Measurements from ENCODE around the gene PRR36. TPM values are rescaled to one million over a fixed set of nuclear protein-coding genes. Genes with fewer than 3 reads are reported as not detected.

Gene PRR36
- 0.17 to 0.59 TPM (median 0.28 TPM) in 5 replicates for total RNA-seq (2022; extraction: Qiagen RNA extraction; ENCODE audit: low read depth)

DNA sequence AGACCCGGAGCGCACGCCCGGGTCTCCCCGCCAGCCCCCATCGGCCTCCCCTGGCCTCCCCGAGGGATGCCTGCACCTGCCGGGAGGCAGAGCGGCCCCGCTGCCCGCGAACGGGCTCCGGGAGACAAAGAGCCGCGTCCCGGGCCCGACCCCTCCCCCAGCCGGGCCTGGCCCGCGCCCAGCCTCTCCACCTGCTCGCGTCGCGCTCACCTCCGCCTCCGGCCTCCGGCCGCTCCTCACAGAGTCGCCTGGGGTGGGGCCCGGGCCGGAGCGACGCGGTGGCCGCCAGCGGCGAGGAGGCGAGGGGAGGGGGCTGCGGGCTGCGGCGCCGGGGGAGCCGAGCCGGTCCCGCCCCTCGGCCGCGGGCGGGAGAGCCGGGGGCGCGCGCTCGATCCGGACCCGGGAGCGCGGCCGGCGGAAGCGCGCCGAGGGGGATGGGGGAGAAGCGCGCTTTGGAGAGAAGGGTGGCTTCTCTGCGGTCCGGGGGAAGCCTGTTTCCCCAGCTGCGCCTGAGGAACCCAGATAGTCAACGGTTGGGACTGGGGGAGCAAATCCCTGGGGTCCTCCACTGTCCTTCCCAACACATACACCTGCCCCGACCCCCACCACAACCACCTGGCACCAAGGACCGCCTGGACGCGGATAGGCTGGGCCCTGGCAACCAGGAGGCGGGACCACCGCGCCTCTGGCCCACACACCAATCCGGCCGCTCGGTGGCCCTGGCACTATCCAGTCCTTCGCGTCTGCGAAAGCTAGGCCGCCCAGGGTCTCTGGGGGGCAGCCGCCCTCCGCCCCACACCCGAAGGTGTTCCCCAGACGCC is at the start of gene PRR36:
Gene PRR36, minus strand, starts transcription at position 315 of the 821 bp plus-strand sequence. CDS start 701 bp downstream, outside the sequence.

DNA sequence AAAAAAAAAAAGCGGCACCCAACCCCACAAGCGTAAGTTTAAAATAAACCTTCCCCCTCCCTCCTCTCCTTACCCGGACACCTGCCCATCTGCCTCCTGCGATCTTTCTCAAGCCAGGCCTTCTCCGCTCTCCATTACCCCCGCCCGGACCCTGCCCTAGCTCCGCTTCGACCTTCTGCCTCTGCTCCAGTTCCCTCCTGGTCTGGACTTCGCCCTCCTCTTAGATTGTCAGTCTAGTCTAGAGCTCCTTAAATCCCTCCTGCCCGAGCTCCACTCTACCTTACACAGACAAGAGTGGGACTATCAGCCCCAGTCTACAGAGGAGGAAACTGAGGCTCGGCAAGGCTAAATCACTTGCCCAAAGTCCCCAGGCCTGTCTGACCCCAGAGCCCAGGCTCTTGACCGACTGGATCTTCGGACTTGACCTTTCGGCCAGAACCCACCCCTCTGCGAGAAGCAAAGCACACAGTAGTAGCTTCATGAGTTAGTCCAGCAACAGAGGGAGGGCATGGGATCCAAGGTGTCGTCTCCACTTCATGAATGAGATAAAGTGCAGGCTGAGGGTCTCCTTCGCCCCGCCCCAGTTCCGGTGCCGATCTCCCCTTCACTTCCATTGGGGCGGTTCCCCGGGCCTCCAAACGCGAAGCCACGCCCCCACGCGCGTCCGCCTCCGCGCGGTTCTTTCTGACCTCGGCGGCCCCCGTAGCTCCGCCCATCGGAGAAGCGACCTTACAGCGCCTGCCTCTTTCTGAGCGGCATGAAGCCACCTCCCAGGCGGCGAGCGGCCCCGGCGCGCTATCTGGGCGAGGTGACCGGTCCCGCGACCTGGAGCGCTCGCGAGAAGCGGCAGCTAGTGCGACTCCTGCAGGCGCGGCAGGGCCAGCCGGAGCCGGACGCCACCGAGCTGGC is 45.7 kb upstream of the PRR36 start, which contains the start of gene SNAPC2:
Gene SNAPC2, plus strand, starts transcription at position 729 of the 909 bp plus-strand sequence. Its CDS starts 29 bp downstream, at position 758.

DNA sequence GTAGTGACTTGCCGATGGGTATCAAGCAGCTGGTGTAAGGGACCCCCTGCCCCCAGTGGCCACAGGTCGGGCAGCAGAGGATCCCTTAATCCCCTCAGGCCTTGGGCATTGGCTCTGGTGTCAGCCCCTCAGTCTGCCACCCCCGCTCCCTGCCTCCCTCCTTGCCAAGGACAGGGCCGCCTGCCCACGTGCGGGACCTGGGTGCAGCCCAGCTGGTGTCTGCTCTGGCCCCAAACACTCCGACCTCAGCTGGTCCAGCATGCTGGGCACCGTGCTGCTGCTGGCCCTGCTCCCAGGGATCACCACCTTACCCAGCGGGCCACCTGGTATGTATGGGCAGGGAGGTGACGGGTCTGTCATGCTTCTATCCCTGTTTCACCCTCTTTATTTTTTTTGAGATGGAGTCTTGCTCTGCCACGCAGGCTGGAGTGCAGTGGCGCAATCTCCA is 40.4 kb upstream of the PRR36 start, which contains the start of gene TGFBR3L:
Gene TGFBR3L, plus strand, starts transcription at position 233 of the 448 bp plus-strand sequence.

DNA sequence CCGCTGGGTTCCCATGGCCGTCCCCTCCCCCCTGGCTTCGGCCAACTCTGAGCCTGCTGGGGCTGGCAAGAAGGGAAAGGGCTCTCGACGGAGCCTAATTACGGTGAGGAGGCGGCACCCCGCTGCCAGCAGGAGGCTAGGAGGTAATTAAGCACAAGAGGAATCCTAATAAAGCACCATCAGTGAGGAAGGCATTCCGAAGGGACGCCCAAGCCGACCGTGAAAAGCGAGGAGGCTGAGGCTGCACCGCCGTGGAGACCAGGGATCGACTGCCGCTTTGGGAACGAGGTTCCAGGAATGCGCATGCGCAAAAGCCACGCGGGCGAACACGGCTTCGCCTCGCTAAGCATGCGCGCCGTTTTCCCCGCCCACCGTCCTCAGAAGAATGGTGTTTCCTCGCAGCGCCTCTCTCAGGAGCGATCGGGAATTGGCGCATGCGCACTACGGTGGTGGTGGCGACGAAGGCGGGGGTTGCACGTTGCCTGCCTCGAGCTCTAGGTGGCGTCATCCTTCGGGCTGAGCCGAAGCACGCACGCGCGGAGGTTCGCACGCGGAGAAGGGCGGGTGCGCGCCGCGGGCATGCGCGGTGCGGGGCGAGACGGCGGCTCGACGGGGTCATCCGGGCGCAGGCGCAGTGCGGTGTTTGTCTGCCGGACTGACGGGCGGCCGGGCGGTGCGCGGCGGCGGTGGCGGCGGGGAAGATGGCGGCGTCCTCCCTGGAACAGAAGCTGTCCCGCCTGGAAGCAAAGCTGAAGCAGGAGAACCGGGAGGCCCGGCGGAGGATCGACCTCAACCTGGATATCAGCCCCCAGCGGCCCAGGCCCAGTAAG is 29.3 kb upstream of the PRR36 start, which contains the start of gene MAP2K7:
Gene MAP2K7, plus strand, starts transcription at position 634 of the 830 bp plus-strand sequence. Its CDS starts 68 bp downstream, at position 702.

DNA sequence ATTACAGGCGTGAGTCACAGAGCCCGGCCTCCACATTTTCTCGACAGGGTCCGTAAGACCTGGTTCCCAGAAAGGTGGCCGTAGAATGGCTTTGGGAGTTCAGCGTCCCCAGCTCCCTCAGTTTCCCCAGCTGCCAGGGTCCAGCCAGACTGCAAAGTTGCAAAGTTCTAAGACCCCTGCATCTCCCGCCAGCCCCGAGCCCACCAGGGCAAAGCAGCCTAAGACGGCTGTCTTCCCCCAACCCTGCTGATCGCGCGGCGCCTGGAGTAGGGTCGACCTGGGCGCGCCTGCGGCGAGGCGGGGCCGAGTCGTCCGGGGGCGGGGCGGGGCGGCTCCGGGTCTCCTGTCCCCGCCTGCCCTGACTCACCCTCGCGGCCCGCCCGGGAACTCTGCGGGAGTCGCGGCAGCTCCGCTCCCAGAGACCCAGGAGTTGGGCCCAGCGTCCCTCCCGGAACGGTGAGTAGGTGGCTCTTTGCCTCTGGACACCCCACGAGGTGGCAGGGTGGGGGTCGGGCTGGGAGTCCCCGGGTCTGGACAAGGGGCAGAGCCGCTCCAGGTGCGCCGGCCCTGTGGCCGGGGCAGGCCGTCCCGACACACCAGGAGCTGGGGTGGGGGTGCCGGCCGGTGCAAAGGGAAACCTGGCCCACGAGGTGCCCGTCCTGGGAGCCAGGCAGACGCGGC is 14.1 kb upstream of the PRR36 start, which contains the start of gene LRRC8E:
Gene LRRC8E, plus strand, starts transcription at position 366 of the 681 bp plus-strand sequence. CDS start 7,094 bp downstream, outside the sequence.

DNA sequence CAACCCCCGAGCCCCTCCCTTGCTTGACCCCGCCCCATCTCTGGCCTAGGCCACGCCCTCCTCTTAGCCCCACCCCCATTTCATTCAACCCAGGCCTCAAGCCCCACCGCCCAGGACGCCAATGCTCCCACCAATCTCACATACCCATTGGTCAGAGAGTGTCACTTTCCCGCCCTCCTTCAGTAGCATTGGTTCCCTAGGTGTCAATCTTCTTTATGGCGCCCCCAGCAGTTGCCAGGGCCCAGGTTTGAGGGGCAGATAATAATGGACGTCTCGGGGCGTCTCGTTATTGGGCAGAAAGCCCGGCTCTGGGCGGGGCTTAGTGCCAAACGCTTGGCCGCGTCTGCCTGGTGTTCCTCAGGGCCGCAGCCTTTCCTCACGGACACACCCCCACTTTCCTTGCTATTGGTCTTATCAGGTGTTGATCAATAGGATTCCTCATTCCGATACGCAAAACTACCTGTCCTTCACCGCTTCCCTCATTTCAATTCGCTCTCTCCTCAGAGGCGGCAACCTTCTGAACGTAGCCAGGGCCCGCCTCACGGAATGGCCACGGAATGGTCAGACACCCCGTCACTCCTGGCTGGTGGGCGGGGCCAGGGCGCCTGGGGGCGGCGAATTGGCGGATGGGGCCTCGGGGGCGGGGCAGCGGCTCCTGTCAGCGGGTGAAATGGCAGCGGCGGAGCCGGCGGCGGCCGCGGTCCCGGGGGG is 44.5 kb downstream of the PRR36 start, which contains the start of gene EVI5L:
Gene EVI5L, plus strand, starts transcription at position 658 of the 711 bp plus-strand sequence. CDS start 16,325 bp downstream, outside the sequence.

Other genes with a start within 250 kb of the PRR36 start
- 15.8 to 27.9 TPM (median 26.8 TPM) in 5 replicates for gene XAB2, start 244.8 kb downstream of the PRR36 start, total RNA-seq (2022; extraction: Qiagen RNA extraction; ENCODE audit: low read depth)
- 43.5 to 95.4 TPM (median 54.5 TPM) in 5 replicates for gene PET100, start 244.6 kb downstream of the PRR36 start, total RNA-seq (2022; extraction: Qiagen RNA extraction; ENCODE audit: low read depth)
- not detected in 5 replicates for gene PCP2, start 240.7 kb downstream of the PRR36 start, total RNA-seq (2022; extraction: Qiagen RNA extraction; ENCODE audit: low read depth)
- gene STXBP2, start 237.3 kb downstream of the PRR36 start, total RNA-seq (2022; extraction: Qiagen RNA extraction; ENCODE audit: low read depth), result 26.8 to 46.6 TPM (median 39.2 TPM) in 5 replicates
- gene RETN, start 205.3 kb downstream of the PRR36 start, total RNA-seq (2022; extraction: Qiagen RNA extraction; ENCODE audit: low read depth), result not detected in 5 replicates
- gene MCEMP1, start 197.3 kb downstream of the PRR36 start, total RNA-seq (2022; extraction: Qiagen RNA extraction; ENCODE audit: low read depth), result not detected in 5 replicates
- 43.1 to 110 TPM (median 100 TPM) in 5 replicates for gene TRAPPC5, start 193.6 kb downstream of the PRR36 start, total RNA-seq (2022; extraction: Qiagen RNA extraction; ENCODE audit: low read depth)
- gene FCER2, start 172.3 kb downstream of the PRR36 start, total RNA-seq (2022; extraction: Qiagen RNA extraction; ENCODE audit: low read depth), result not detected in 5 replicates
- not detected in 5 replicates for gene CLEC4G, start 142.3 kb downstream of the PRR36 start, total RNA-seq (2022; extraction: Qiagen RNA extraction; ENCODE audit: low read depth)
- gene CD209, start 126.9 kb downstream of the PRR36 start, total RNA-seq (2022; extraction: Qiagen RNA extraction; ENCODE audit: low read depth), result not detected in 5 replicates
- gene CLEC4M, start 111.1 kb downstream of the PRR36 start, total RNA-seq (2022; extraction: Qiagen RNA extraction; ENCODE audit: low read depth), result not detected in 5 replicates
- gene EVI5L, start 44.2 kb downstream of the PRR36 start, total RNA-seq (2022; extraction: Qiagen RNA extraction; ENCODE audit: low read depth), result 1.0 to 2.1 TPM (median 2.0 TPM) in 5 replicates
- gene LRRC8E, start 14.1 kb upstream of the PRR36 start, total RNA-seq (2022; extraction: Qiagen RNA extraction; ENCODE audit: low read depth), result 4.3 to 6.2 TPM (median 5.6 TPM) in 5 replicates
- gene MAP2K7, start 29.5 kb upstream of the PRR36 start, total RNA-seq (2022; extraction: Qiagen RNA extraction; ENCODE audit: low read depth), result 8.7 to 17.7 TPM (median 16.0 TPM) in 5 replicates
- 1.4 to 2.8 TPM (median 2.2 TPM) in 4 of 5 replicates, not detected in the other for gene TGFBR3L, start 40.4 kb upstream of the PRR36 start, total RNA-seq (2022; extraction: Qiagen RNA extraction; ENCODE audit: low read depth)
- 16.6 to 29.5 TPM (median 28.4 TPM) in 5 replicates for gene SNAPC2, start 45.9 kb upstream of the PRR36 start, total RNA-seq (2022; extraction: Qiagen RNA extraction; ENCODE audit: low read depth)
- 6.0 to 28.0 TPM (median 24.6 TPM) in 5 replicates for gene CTXN1, start 51.7 kb upstream of the PRR36 start, total RNA-seq (2022; extraction: Qiagen RNA extraction; ENCODE audit: low read depth)
- 27.8 to 34.5 TPM (median 30.3 TPM) in 5 replicates for gene TIMM44, start 69.3 kb upstream of the PRR36 start, total RNA-seq (2022; extraction: Qiagen RNA extraction; ENCODE audit: low read depth)
- 60.2 to 70.8 TPM (median 66.7 TPM) in 5 replicates for gene ELAVL1, start 131.3 kb upstream of the PRR36 start, total RNA-seq (2022; extraction: Qiagen RNA extraction; ENCODE audit: low read depth)
- not detected in 5 replicates for gene CCL25, start 178.4 kb upstream of the PRR36 start, total RNA-seq (2022; extraction: Qiagen RNA extraction; ENCODE audit: low read depth)

Data from A549 treated with ZK216348 at 1 μM for 4 hours (cell line).